ENCODE results near the gene PXMP2. TPM values are rescaled to one million over a fixed set of nuclear protein-coding genes. Genes with fewer than 3 reads are reported as not detected.

Gene PXMP2
- total RNA-seq, 1 experiment from 2014 or later = 17.8 TPM

- Histone ChIP-seq H3T11ph (ENCODE audit: low read length) (no peak overlapping the region), H3K27me3 (ENCODE audit: insufficient read depth, low read length) (no peaks in the 10 kb centered on the region), H2BK5ac (ENCODE audit: insufficient read length, low read length) (no peak overlapping the region), H3K9ac (ENCODE audit: extremely low read depth, insufficient read length, low read length) (no peak overlapping the region), H3K79me2 (ENCODE audit: insufficient read depth, low read length) (no peaks in the 10 kb centered on the region), H2AK5ac (ENCODE audit: insufficient read length, low read length) (no peak overlapping the region), H3K23me2 (ENCODE audit: insufficient read length, low read depth, low read length, poor library complexity, severe bottlenecking) (no peaks in the 10 kb centered on the region), H2AFZ (ENCODE audit: low read length) (no peak overlapping the region), H3K56ac (ENCODE audit: insufficient read length, low read depth, low read length) (no peak overlapping the region), H4K20me1 (ENCODE audit: control insufficient read depth, insufficient read depth, insufficient read length) (no peaks in the 10 kb centered on the region), H3K14ac (ENCODE audit: insufficient read depth, low read length) (no peak overlapping the region), H3K18ac (ENCODE audit: insufficient read length, low read depth, low read length) (no peak overlapping the region), H3K79me1 (ENCODE audit: insufficient read depth, low read depth, low read length, poor library complexity, severe bottlenecking) (no peaks in the 10 kb centered on the region), H3K27ac (ENCODE audit: insufficient read length, low read depth, low read length) (no peak overlapping the region), H4K5ac (ENCODE audit: insufficient read length, low read depth, low read length) (no peak overlapping the region), H2BK20ac (ENCODE audit: low read depth, low read length, poor library complexity, severe bottlenecking) (no peak overlapping the region), H3K4me2 (ENCODE audit: insufficient read depth, insufficient read length, low read length) (no peak overlapping the region), H3K23ac (ENCODE audit: insufficient read length, low read depth, low read length) (no peak overlapping the region), H3K4ac (ENCODE audit: low read depth, low read length) (no peak overlapping the region), H2BK15ac (ENCODE audit: low read depth, low read length) (no peak overlapping the region), H2BK120ac (ENCODE audit: low read depth, low read length, poor library complexity, severe bottlenecking) (no peak overlapping the region), H4K8ac (replicated peaks; ENCODE audit: insufficient read length, low read depth, low read length) (no peak overlapping the region), H4K91ac (ENCODE audit: insufficient read length, low read depth, low read length) (no peak overlapping the region), H3K4me1 (ENCODE audit: insufficient read depth, low read length) (no peaks in the 10 kb centered on the region), H3K9me3 (ENCODE audit: control insufficient read depth, low read depth, low read length) (no peaks in the 10 kb centered on the region), H2BK12ac (ENCODE audit: insufficient read length, low read depth, low read length) (no peak overlapping the region)
- Mint-ChIP-seq H3K4me1 (peaks cover 0 to 6% of the 10 kb centered on the region in 2 experiments; a peak in 3 of 4 replicates), H3K27ac (peak overlapping the region; percentile 5 to 60 (median 34); a peak in 4 of 7 replicates), H3K4me3 (no peak overlapping the region), H3K27me3 (ENCODE audit: low read depth) (no peaks in the 10 kb centered on the region), H3K36me3 (ENCODE audit: insufficient read depth in 1 of 3, low read depth in 3 of 3) (peaks cover 58 to 97% (median 89%) of the 10 kb centered on the region in 3 experiments; a peak in 6 of 7 replicates), H3K9me3 (no peaks in the 10 kb centered on the region)
- TF ChIP-seq, protein P1, sequence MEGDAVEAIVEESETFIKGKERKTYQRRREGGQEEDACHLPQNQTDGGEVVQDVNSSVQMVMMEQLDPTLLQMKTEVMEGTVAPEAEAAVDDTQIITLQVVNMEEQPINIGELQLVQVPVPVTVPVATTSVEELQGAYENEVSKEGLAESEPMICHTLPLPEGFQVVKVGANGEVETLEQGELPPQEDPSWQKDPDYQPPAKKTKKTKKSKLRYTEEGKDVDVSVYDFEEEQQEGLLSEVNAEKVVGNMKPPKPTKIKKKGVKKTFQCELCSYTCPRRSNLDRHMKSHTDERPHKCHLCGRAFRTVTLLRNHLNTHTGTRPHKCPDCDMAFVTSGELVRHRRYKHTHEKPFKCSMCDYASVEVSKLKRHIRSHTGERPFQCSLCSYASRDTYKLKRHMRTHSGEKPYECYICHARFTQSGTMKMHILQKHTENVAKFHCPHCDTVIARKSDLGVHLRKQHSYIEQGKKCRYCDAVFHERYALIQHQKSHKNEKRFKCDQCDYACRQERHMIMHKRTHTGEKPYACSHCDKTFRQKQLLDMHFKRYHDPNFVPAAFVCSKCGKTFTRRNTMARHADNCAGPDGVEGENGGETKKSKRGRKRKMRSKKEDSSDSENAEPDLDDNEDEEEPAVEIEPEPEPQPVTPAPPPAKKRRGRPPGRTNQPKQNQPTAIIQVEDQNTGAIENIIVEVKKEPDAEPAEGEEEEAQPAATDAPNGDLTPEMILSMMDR (conservative IDR thresholded peaks at IDR 0.05) = peak; percentile 74
- WGBS (ENCODE audit: extremely low coverage, insufficient read length, low lambda C conversion rate) = no CpG with 5 or more reads among the region's 25 CpGs
- peak; percentile 64 for DNase-seq
Measured at GRCh38 chr12:132638541-132639408, 48.6 kb upstream of the PXMP2 start.

All from H9 (cell line).